HG03442 (cell line): ENCODE measurements around the gene PRXL2B.

Experiments
- ATAC-seq: cut with Tn5 transposase; IDR thresholded peaks from one replicate; pipeline ENCODE4 v1.9.1; 2021; ENCODE audit warnings: mild to moderate bottlenecking, moderate library complexity; ENCODE audit not compliant: unreplicated experiment

The PRXL2B gene

DNA sequence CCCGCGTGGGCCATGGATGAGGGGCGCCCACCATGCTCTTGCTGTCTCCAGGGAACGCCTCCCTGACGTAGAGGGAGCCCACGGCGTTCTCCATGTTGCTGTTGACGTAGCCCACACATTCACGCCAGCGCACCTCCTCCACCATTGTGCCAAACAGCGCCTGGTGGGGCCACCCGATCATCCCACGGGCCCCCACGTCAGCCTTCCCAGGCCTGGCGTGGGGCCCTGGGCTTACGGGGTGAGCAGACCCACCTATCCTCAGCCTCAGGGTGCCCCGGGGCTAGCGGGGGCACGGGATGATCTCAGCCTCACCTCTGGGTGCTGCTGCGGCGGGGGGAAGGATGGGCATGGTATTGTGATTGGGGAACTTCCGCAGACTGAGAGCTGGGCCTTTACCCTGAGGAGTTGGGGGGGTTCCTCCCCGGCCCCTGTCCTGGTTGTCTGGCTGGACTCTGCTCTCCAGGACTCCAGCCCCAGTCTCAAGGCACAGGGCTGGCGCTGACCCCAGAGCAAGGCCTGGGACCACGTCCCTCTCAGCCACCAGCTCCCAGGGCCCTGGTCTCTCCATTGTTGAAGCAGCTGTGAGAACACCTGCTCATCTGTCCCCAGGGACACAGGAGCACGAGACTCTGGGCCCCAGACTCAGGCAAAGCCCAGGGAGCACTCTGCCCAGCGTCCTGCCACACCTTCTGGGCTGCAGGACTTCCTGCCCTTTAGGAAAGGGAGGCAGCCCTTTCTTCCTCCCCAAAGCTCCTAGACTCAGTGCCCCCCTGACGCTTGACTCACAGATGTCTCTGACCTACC is 10.2 kb downstream of the PRXL2B start:
- no peak for ATAC-seq

DNA sequence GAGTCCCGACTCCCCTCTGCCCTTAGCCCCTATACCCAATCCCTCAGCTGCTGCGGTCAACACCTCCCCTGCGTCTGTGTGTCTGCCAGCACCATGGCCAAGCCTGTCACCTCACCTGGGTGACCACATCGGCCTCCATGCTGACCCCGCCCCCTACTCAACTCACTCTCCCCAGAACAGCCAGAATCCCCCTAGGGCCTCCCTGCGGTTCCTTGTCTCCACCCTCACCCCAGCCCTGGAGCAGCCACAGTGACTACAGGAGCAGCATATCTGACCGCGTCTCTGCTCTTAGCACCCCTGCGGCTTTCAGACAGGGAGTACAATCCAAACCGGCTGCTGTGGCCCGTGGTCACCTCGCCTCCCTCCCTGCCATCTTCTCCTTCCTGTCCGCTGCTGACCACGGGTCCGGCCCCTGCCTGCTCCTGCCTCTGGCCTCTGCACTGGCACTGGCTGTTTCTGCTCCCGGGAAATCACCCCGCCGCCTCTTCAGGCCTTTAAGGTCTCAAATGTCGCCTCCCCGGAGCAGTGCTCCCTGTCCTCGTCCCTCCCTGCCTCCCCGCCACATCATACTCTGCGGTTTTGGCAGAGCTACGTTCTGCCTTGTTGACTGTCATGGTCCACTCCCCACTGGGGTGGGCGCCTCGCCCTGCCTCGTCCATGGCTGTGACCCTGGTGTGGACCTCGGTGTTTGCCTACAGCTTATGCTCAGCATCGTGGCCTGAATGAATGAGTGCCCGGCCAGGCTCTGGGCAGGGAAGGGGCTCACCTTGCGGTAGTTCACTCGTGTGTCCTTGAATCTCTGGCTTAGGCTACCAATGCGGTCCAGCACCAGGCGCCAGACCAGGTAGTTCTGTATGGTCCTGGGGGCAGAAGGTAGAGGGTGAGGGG is 11.1 kb downstream of the PRXL2B start:
- ATAC-seq = no peak

DNA sequence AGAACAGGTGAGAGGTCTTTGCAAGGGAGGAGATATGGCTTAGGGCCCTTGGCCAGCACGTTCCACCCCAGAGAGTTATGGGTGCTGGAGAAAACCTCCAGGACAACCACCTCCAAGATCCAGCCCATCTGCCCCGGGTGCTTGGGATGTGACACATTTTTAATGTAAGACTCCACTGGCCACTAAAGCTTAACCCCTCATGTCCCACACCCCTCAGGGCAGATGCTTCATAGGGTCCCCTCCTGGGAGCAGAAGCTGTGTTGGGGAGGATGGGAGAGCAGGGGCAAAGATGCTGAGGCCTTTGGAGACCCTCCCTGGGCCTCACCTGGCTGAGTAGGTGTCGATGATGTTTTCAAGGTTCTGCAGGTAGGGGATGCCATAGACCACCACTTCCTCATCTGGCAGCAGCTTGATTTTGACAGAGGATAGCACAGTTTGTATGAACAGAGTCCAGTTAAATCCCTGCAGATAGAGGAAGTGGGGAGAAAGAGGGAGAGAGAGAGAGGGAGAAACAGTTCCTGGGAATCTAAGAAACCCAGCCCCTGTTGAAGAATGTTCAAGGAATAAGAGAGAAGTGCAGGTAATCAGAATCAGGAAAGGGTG is 11.9 kb downstream of the PRXL2B start:
- ATAC-seq = no peak

DNA sequence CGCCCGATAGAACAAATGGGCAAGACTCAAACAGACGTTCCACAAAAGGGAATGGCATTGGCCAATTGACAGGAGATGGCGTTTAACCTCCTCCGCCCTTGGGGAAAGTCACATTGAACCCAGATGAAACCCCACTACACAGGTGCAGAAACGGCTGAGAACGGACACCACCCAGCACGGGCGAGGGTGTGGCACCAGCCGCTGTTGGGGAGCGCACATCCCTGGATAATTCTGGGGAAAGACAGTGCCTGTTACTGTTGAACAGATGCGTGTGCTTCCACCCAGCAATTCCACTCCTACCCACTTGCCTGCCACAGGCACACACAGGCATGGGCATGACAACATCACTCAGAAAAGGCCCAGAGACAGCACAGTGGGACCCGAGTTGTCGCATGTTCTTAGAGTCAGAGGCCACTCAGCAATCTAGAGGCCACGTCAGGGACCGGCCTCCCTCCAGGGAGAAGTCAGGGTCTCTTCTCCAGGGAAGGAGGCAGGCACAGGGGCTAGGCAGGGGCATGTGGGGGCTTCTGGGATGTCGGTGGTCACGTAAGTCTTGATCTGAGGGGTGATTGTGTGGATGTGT is 15.2 kb downstream of the PRXL2B start:
- no peak for ATAC-seq

DNA sequence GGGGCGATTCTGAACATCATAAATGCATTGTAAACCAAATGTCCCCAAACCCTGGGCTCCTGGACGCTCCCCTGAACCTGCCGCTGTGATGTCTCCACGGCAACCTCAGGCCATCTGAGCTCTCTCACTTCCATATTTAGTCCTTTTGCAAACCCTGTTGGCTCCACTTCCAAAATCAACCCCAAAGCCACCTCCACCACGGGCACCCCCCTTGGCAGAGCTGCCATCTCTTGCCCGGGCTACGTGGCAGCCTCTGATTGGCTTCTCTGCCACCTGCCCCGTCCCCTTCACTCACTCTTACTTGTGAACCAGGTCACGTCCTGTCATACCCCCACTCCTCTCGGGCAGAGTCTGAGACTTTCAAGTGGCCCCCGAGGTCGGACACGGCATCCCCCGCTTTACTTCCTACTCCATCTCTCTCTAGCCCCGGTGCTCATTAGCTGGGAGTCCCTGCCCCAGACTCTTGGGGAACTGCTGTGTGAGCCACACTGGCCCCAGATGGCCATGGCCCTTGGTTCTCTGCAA is 15.8 kb downstream of the PRXL2B start:
- no peak for ATAC-seq

DNA sequence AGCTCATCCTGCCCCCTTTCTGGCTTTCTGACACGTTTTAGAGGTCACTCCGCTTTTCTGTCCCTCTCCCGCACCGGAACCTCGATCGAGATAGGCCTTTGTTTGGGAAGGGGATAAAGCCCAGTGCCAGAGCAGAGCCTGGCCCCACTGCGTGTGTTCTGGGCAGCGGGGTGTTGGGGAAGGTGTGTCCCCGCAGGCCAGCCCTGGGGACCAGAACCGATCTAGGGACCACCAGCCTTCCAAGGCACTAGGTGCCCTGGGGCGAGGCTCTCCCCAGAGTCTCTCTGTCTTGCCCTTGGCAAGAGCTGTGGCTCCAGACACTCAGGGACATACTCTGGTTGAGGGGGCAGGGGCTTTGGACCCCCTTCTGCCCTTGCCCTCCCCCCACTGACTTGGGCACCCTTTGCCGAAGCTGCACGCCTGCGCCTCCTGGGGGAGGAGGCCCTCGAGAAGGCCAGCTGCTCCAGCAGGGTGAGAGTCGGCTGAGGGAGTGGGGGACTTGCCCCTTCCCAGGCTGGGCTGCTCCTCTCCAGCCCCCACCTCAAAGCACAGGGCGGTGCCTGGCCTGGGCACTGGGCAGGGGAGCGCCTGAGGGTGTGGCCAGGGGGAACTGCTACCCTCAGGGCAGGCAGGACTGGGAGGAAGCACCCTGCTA is 16.4 kb downstream of the PRXL2B start:
- no peak for ATAC-seq

DNA sequence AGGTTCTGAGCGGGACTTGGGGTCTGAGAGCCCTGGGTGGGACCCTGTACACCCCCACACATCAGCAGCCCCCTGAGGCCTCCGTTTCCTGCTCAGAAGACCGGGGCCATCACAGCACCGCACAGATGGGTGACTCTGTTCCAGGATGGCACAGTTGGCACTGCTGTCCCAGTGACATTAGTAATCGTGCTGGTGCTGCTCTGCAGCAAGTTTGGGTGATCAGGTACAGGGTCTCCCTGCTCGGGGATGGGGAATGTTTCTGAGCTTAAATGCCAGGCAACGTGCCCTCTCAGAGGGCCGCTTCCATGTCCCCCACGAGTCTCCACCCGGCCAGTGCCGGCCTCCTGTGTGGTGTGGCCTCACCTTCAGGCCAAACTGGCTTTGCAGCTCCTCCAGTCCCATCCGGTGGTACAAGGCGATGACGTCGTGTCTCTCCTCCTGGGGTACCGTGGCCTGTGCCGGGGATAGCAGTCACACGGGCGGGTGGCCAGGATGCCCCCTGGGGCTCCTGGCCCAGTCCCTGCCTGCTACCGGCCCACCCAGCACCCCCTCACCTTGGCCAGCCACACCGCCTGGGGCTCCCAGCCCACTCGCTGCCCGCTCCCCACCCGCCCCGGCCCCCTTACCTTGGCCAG is 17.1 kb downstream of the PRXL2B start:
- ATAC-seq = no peak

DNA sequence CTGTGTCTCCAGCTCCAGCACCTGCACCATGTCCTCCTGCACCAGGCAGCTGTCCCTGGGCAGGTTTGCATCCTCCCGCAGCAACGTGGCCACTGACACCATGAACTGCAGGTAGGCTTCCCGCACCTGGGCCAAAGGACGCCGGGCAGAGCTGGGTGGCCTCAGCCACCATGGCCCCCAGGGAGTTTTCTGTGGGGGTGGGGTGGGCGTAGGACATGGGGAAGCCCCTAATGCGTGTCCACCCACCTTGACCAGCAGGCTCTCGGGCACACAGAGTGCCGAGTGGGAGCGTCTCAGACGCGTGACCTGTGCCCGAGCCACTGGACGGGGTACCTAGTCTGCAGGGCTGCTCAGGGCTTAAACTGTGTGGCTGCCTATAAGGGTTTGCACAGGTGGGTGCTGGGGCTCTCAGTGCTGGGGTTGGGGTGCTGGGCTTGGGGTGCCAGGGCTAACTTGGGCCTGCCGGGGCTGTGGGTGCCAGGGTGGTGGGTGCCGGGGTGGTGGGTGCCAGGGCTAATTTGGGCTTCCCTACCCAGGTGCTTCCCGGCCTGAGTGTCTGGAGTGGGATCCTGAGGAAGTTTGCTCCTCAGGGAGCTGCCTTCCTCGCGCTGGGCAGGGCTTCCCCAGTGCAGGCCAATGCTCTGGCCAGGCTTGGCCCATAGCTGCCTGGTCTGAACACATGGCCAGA is 17.7 kb downstream of the PRXL2B start:
- ATAC-seq = no peak

DNA sequence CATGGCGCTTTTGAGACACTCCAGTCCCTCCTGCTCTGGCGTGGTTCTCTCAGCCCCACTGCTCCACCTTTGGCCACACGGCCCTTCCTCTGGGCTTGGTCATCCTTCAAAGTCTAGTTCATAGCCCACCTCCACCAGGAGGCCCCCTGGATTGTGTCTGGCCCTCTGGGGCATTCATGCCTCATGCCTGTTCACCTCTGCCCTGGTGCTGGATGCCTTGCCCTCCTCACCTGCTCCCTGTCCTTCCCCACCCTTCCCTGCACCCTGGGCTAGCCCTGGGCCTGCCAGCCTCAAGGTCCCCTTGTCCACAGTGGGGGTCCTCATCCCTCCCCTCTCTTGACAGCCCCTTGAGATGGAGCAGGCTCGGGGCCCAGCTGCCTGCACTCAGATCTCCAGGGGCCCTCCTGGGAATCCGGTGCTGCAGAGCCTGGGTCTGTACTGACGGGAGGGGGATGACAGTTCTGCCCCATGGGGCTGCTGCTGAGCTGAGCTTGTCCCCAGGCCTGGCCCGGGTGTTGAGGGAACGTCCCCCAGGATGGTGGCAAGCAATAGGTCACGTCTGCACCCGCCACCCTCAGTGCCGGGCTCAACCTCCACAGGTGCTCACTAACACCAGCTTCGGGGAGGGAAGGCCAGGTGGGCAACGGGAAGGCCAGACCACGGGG is 18.4 kb downstream of the PRXL2B start:
- ATAC-seq = no peak

DNA sequence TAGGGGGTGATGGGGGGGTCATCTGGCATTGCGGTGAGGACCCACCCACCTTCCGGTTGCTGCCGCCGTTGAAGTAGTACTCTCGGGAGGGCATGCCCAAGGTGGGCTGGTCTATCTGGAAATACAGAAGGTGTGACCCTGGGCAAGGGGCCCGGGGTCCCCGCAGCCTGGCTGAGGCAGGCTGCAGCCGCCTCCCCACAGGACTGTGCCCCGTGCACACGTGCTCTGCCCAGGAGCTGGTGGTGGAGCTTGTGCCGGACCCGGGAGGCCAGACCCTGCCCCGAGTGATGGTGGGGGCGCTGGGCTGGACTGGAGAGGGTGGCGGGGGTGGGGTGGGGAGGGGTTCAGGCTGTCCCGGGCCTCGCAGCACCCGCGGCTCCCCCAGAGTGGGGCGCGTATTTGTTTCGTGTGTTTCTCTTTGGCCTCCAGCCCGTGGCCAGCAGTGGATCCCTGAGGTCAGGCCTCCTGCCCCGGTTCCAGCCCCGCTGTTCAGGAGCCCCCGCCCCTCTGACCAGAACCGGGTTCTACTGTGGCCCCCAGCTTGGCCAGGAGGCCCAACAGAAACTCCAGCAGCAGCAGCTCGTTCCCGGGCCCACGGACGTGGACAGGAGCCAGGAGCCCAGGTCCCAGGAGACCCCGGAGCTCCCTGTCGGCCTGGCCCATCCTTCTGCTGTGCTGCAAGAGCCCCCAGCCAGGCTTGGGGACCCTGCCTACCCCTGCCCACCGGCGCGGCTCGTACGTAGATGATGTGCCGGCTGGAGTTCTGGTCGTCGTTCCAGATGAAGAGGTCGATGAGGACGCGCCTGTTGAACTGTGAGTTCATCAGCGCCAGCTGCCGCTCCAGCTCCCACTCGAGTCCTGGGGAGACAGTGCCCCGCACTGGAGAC is 19.2 kb downstream of the PRXL2B start:
- ATAC-seq = no peak

DNA sequence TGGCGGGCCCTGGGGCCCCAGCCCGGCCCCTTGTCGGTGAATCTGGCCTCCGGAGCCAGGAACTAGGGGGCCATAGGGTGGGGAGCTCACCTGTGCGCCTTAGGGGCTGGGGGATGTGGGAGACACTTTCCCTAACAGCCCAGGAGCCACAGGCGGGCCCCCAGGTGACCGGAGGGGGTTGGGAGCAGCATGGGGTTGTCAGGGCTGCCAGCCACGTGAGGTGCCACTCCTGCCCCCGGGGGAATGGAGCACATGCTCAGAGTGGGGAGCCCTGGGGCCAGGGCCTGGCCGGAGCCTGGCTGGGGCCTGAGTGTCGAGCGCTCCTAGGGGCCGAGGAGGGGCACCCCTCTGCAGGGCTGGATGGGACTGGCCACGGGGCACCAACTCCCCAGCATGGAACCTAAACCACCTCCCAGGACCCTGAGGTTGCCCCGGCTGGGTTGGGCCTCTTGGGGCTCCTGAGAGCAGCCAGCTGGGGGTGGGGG is 19.9 kb downstream of the PRXL2B start:
- ATAC-seq = no peak

DNA sequence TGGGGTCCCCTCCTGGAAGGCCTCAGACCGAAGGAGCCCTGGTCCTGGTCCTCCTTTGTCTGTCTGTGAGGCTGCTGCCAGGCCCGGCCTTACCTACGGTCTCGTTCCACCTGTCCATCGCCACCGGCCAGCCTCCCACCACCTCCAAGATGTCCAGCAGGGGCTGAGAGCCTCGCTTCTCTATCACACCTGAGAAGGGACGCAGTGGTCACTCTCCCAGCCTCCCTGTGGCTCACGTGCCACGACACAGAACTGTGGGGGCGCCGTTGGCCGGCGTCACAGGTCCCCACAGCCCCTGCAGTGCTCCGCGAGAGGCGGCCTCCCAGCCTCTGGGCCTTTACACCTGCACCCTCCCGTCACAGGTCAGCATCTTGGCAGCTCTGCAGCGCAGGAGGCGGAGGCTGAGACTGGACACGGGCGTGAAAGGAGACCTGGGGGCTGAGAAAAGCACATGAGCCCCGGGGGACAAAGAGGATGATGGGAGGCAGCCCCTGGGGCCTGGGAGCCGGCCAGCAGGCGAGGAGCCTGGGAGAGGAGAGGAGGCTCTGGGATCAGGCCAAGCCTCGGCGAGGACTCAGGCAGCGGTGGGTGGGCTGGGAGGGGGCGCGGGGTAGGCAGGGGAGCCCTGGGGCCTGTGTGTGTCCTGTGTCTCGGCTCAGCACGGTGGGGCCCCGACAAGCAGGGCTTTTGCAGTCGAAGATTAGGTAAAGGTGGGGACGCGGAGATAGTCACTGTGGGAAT is 20.5 kb downstream of the PRXL2B start:
- no peak for ATAC-seq

DNA sequence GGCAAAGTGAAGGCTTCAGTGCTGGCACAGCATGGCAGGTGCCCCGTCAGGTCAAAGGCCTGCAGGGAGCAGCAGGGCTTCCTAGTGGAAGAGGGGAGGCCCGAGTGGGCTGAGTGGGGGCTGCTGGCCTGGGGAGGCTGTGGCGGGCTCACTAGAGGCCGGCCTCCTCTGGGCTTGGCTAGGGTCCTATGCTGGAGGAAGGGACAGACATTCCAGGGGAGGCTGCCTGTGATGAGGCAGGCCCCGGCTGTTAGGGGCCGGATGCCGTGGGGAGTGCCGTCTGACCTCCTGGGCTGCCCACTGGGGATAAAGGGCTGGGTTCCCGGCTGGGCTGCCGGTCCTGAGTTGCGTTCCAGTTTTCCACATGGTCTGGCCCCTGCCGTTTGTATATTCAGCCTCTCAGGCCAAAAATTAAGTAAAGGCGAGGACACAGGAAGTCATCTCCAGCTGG is 21.1 kb downstream of the PRXL2B start:
- ATAC-seq = no peak

DNA sequence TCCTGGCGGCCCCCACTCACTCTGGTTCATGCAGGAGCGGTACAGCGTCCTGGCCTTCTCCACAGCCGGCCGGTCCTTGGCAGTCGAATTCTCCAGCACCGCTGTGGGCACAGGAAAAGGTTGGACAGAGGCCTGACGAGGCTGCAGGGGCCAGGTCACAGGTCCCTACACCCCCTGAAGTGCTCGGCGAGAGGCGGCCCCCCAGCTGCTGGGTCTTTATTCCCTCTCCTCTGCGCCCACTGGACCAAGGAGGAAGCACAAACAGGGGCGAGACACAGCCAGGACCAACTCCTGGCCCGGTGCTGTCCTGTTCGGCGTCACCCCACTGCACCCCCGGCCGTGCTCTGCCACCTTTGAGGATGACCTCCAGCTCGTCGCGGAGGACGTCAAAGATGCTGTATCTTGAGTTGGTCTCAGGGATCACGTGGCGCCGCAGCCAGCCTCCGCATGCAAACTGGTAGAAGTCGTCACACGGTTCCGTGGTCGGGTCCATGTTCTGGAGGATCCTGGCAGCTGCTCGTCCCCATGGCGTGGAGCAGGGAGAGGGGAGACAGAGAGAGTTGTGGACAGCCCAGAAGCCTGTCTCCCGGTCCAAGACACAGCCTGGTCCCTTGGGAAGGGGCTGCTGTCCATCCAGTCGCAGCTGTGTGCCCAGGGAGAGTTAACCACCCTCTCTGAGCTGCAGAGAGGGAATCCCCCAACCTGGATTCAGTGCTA is 22.9 kb downstream of the PRXL2B start:
- ATAC-seq = no peak

DNA sequence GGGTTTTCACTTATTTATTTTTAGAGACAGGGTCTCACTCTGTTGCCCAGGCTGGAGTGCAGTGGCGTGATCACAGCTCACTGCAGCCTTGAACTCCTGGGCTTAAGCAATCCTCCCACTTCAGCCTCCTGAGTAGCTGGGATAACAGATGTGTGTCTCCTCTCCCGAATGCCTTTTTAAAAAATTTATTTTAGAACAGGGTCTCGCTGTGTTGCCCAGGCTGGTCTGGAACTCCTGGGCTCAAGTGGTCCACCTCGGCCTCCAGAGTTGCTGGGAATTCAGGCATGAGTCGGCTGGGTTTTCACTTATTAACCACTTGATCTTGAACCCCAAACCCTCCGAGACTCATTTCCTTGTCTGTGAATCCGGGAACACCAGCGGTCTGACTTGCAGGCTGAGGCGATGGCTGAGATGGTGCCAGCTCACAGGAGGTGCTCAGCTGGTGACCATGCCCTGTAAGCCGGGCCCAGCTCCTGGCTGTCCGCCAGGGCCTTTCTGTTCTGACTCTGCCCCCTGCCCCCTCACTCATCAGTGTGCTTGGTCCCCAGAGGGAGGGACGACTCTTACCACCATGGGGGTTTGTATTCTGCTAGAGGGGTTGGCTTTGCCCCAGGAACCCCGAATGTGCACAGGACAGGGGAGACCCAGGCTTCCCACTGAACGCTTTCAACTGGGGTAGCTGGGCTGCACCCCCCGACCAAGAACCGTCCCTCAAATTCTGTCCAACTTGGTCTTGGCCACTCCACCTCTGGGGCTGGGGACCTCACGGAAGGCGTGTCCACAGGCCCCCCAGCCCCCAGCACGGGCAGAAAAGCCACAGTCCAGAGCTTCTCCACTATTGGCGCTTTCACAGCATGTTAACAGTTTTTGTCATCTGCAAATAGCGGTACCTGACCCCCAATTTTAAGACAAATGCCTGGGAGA is 23.7 kb downstream of the PRXL2B start:
- ATAC-seq = no peak
